Measurements from ENCODE around the gene PRDM16.

DNA sequence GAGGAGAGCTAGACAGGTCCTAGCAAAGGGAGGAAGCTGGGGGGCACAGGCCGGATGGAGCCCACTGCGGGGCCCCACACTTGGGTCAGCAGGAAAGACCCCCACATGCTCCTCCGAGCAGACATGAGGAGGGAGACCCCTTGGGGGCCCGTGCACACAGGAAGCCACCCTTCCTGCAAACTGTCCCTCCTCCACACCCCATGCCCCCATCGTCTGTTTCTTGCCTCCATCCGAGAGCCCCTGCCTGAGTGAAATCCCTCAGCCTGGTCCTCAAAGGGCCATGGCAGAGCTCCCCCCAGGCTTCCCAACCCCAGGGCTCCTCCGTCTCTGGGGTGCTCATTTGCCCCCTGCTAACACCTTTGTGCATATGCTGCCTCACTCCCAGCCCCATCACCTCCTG is 168.0 kb downstream of the PRDM16 start:
- TF ChIP-seq, protein P1, sequence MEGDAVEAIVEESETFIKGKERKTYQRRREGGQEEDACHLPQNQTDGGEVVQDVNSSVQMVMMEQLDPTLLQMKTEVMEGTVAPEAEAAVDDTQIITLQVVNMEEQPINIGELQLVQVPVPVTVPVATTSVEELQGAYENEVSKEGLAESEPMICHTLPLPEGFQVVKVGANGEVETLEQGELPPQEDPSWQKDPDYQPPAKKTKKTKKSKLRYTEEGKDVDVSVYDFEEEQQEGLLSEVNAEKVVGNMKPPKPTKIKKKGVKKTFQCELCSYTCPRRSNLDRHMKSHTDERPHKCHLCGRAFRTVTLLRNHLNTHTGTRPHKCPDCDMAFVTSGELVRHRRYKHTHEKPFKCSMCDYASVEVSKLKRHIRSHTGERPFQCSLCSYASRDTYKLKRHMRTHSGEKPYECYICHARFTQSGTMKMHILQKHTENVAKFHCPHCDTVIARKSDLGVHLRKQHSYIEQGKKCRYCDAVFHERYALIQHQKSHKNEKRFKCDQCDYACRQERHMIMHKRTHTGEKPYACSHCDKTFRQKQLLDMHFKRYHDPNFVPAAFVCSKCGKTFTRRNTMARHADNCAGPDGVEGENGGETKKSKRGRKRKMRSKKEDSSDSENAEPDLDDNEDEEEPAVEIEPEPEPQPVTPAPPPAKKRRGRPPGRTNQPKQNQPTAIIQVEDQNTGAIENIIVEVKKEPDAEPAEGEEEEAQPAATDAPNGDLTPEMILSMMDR (IDR thresholded peaks at IDR 0.05) = no peak
- no peak for TF ChIP-seq EZH2 (IDR thresholded peaks at IDR 0.05; ENCODE audit: borderline replicate concordance, insufficient read depth, low read depth, low read length, poor library complexity, severe bottlenecking)
